Tongue (tissue), 2 donors: ENCODE data around the gene EXD3. TPM values are rescaled to one million over a fixed set of nuclear protein-coding genes. Genes with fewer than 3 reads are reported as not detected.

ENCODE experiments used
- DNase-seq: peaks from one replicate; pipeline ENCODE4 v3.0.0-alpha.2; 2015
- total RNA-seq: library from RNA; depleted of rRNA; stranded (reverse); fragments of >200 nt; gene quantifications from one replicate; pipeline ENCODE4 v1.2.3, GENCODE V29; 2014

EXD3 gene
- total RNA-seq, 1 donor from 2014 or later: 19.9 TPM

DNA sequence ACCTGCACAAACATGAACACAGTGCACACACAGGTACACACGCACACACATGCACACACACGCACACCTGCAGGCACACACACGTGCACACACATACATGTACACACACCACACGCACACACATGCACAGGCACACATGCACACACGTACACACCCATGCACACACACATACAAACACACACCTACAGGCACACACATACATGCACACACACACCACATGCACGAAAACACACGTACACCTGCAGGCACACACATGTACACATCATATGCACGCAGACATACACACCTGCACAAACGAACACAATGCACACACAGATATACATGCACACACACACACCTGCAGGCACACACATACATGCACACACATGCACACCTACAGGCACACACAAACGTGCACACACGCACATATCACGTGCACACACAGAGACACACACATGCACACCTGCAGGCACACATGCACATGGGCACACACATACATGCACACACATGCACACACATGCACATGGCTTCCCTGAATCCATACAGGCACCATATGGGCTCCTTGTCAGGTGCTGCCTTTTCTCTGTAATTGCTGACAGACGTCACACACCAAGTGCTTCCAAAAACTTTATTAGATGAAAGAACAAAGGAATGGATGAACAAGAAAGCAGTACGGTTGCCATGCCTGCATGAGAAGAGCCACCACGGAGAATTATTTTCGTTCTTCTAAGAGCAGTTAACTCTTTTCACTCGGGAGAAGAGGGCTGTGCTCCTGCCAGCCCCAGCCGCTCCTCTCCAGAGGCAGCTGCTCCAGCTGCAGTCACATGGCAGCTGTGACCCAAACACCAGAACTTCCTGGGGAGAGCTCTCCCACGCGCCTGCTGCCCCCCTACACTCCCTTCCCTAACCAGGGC is 57.2 kb downstream of the EXD3 start:
- DNase-seq: peak; percentile 37

GRCh38 chr9:137365056-137365455 is 57.9 kb downstream of the EXD3 start:
- DNase-seq: no peak

GRCh38 chr9:137359850-137360249 is 63.1 kb downstream of the EXD3 start:
- no peak for DNase-seq

- DNase-seq: no peak
These were observed 64.8 kb downstream of the EXD3 start for GRCh38 chr9:137358126-137358525.

DNA sequence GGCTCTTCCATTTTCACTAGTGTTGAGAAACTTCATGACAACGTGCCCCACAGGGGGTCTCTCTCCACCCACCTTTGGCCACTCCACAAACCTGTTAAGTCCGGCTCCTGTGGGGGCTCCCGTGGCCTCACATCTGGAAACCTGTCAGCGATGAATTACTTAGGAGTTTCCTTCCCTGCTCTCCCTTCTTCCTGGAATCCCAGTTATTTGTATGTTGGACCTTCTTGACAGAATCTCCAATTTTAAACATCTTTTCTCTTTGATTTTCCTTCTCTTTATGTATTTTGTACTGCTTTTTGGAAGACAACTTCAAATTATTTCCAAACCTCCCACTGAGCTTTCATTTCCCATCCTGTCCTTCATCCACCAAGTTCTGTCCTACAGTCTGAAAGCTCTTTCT is 65.8 kb downstream of the EXD3 start:
- DNase-seq: no peak

DNA sequence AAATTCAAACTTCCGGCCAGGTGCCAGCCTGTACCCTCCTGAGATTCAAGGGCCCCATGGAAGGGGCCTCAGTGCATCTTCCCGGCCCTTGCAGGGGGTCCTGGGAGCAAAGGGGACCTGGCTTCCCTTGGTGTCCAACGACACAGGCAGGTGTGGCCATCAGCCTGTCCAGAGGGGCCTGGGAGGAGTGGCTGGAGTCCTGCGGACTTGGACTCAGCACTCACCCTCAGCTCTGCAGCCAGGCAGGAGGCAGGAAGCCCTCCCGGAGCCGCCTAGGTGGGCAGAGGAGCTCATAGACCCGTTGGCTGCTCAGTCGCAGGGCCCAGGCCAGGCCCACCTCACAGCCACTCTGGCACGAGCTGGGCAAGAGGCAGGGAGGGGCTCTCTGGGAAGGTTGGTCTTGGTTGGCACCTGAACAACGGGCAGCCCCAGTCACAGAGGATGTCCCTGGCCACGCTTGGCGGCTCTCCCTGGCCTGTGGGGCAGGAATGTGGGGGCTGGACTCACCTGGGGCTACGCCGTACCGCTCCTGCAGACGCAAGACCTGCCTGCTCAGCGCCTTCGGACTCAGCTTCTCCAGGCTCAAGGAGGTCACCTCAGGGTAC is 67.1 kb downstream of the EXD3 start:
- no peak for DNase-seq

- peak; percentile 14 for DNase-seq
These were observed 67.9 kb downstream of the EXD3 start for GRCh38 chr9:137354845-137355760.

DNA sequence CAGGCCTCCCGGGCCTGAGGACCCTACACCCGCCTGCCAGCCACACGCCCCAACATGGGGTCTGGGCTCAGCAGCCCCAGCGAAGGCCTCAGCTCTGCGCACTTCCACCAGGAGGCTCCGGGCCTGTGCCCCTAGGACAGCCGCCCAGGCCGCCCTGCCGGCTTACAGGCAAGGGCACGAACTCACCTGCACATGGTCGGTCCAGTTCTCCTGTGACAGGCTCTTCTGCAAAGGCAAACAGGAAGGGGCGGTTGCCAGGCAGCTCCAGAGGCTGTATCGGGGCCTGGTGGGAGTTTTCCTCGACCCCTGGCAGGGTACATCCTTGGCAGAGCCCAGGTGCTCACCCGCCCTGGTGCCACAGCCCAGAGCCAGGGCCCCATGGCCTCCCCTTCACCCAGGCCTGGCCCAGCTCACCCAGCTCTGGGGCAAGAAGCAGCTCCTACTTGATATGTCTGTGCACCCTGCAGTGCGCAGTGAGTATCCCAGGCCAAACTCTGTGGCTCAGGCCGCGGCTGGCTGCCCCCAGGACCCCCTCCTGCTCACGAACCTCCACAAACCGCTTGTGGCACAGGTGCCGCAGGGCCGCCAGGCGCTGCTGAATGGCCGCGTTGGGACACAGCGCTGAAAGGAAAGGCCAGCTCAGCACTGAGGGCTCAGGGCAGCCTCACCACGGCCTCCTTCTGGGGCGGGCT is 68.7 kb downstream of the EXD3 start:
- DNase-seq: no peak

DNA sequence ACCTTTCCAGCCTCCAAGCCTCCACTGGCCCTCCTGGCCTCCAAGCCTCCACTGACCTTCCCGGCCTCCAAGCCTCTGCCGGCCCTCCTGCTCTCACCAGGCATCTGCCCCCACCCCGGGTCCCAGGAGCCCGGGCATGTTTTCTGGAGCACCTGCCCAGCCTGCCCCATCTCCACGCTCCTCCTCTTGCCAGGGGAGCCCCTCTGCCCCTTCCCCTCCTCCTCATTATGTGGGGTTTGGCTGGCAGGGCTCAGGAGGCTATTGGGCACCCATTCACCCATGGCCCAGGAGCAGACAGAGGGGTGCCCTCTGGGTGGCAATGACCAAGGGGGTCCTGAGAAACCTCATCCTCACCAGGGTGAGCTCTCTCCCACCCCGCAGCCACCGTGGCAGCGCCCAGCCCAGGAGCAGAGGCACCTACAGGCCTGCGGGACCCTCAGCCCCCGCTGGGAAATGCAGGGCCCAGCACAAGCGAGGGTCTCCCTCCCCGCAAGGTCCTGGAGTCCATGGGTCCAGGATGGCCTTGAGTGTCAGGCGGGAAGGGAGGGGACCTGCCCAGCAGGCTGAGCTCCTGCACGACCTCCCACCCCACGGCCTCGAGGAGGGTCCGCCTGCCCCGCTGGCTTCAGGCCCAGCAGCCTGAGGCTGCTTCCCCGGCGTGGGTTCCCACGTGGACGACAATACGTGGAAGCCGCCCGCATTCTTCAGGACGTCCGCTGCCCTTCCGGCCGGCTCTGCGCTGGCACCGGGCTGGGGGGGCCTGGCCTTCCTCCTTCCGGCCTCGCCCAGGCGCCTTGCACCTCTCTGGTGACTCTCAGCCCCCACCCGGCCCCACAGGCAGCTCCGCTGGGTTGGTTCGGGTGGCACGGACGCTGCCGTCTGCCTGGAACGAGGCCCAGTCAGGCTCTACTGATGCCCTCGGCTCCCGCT is 69.5 kb downstream of the EXD3 start:
- no peak for DNase-seq

- DNase-seq: no peak
These were observed 70.3 kb downstream of the EXD3 start for GRCh38 chr9:137352511-137353222.

- DNase-seq: no peak
These were observed 71.0 kb downstream of the EXD3 start for GRCh38 chr9:137351781-137352501.

DNA sequence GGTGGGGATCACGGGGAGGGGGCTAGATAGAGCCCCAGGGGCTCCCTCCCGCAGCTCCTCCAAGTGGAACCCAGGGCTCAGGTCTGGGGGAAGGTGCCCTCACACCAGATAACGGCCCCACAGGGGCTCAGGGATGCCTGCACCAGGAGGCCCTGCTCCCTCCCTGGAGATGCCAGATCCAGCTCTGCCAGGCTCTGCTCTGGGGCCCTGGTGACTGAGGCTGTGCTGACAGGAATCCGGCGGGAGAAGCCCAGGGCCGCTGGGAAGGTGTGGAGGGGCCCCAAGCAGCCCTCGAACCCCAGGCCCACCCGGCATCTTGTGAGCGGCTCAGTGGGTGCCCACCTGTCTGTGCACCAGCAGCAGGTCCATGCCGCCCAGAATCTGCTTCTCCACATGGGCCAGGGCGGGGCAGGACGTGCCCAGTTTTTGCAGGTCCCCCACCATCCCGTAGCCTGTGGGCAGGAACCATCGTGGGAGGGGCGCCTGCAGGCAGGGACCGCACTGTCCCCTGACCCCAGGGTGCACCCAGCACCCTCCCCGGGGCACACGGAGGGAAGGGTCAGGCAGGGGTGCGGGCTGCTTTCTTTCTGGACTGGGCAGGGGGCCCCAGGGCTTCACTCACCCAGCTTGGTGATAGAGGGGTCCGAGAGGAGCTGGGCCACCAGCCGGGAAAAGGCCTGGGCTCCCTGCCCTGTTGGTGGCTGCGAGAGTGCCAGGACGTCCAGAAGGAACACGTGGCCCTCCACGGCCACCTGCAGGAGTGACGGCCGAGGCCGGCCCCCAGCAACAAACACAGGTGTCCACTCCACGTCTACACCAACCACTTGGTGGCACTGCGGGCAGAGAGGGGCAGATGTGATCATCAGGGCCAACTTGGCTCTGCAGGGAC is 72.0 kb downstream of the EXD3 start:
- DNase-seq: no peak

GRCh38 chr9:137349471-137350033 is 73.4 kb downstream of the EXD3 start:
- DNase-seq: no peak

DNA sequence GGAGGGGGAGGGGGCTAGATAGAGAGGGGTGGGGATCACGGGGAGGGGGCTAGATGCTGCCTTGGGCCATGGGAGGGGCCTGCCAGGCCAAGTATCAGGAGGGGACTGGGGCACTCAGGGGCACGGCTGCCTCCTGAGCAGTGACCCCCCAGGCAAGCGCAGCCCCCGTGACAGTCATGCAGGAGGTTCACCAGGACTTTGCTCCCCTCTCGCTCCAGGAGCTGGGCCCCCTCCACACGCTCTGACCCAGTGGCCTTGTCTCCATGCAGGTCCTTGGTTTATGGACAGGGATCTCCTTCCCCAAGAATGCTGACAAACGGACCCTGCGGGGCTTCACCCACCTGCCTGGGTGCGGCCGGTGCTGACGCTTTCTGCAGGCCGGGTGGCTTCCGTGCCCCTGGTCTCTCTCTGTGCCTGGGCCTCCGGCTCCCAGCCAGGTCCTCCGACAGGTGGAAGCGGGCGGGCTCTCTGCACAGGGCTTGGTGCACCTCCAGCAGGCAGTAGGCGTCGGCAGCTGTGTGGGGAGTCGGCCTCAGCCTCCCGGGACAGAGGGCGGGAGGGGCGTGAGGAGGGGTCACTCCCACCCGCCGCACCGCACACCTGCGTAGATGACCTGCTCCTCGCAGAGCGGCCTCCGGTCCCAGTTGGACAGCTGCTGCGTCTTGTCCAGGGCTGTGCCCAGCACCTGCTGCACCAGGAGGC is 74.0 kb downstream of the EXD3 start:
- DNase-seq: no peak

- no peak for DNase-seq
These were observed 75.0 kb downstream of the EXD3 start for GRCh38 chr9:137347928-137348327.

GRCh38 chr9:137342482-137342881 is 80.5 kb downstream of the EXD3 start:
- DNase-seq: no peak

DNA sequence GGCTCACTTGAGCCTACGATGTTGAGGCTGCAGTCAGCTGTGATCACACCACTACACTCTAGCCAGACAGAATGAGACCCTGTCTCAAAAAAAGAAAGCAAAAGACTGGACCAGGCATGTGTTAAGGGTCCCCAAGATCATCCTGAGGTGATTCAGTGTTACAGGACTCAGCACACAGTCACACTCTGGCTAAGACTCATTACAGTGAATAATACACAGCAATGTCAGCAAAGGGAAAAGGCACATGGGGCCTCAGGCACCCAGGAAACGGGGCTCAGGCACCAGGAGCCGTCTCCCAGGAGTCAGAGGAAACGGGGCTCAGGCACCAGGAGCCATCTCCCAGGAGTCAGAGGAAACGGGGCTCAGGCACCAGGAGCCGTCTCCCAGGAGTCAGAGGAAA is 81.7 kb downstream of the EXD3 start:
- no peak for DNase-seq
